ENCODE results near the gene PACRG. TPM values are rescaled to one million over a fixed set of nuclear protein-coding genes. Genes with fewer than 3 reads are reported as not detected.

Gene PACRG
- polyA plus RNA-seq, 1 of the 3 experiments (the other 2 are of a cell fraction) = 0.56 TPM

DNA sequence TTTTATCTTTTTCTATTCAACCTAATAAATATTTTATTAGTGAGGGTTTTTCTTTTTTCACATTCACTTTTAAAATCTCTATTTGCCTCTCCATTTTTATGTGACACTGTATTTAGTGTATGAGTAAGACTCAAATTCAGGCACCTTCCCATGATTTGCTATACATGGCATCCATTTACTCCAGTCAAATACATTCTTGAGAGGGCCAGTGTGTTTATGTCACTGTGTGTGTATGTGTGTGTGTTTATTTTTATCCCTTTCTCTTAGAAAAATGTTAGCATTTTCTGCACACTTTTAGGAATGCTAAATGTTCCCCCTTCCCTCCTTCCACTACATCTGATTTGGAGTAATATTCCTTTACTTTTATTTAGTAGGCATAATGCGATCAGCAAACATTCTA is 290.0 kb downstream of the PACRG start:
- no peaks in the 10 kb centered on the region for H3F3A ChIP-seq (replicated peaks; ENCODE audit: insufficient read depth)
- CTCF ChIA-PET = no interaction called here
- no peak for TF ChIP-seq RAD21 (IDR thresholded peaks at IDR 0.05; ENCODE audit: low read length)
- no peak for TF ChIP-seq RXRA (IDR thresholded peaks at IDR 0.05; ENCODE audit: borderline replicate concordance, low read depth)
- TF ChIP-seq, protein P1, sequence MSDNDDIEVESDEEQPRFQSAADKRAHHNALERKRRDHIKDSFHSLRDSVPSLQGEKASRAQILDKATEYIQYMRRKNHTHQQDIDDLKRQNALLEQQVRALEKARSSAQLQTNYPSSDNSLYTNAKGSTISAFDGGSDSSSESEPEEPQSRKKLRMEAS (IDR thresholded peaks at IDR 0.05; ENCODE audit: low read depth) = no peak
- no peak for TF ChIP-seq MXI1 (IDR thresholded peaks at IDR 0.05; ENCODE audit: low read depth, low read length)
- TF ChIP-seq FOSL2 (IDR thresholded peaks at IDR 0.05; ENCODE audit: borderline replicate concordance, low read depth) = no peak
- TF ChIP-seq GATA2 (CRISPR knock-in tag; IDR thresholded peaks at IDR 0.05) = no peak
- no peak for TF ChIP-seq POLR2AphosphoS5 (IDR thresholded peaks at IDR 0.05; ENCODE audit: low read depth, low read length)
- TF ChIP-seq, protein P2, sequence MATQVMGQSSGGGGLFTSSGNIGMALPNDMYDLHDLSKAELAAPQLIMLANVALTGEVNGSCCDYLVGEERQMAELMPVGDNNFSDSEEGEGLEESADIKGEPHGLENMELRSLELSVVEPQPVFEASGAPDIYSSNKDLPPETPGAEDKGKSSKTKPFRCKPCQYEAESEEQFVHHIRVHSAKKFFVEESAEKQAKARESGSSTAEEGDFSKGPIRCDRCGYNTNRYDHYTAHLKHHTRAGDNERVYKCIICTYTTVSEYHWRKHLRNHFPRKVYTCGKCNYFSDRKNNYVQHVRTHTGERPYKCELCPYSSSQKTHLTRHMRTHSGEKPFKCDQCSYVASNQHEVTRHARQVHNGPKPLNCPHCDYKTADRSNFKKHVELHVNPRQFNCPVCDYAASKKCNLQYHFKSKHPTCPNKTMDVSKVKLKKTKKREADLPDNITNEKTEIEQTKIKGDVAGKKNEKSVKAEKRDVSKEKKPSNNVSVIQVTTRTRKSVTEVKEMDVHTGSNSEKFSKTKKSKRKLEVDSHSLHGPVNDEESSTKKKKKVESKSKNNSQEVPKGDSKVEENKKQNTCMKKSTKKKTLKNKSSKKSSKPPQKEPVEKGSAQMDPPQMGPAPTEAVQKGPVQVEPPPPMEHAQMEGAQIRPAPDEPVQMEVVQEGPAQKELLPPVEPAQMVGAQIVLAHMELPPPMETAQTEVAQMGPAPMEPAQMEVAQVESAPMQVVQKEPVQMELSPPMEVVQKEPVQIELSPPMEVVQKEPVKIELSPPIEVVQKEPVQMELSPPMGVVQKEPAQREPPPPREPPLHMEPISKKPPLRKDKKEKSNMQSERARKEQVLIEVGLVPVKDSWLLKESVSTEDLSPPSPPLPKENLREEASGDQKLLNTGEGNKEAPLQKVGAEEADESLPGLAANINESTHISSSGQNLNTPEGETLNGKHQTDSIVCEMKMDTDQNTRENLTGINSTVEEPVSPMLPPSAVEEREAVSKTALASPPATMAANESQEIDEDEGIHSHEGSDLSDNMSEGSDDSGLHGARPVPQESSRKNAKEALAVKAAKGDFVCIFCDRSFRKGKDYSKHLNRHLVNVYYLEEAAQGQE (IDR thresholded peaks at IDR 0.05; ENCODE audit: low read depth, low read length) = no peak
- no peak for TF ChIP-seq MEF2A (IDR thresholded peaks at IDR 0.05; ENCODE audit: borderline replicate concordance, low read depth)
- no peak for TF ChIP-seq CHD2 (IDR thresholded peaks at IDR 0.05; ENCODE audit: low read length, partially characterized antibody)
- no peak for TF ChIP-seq SIN3A (IDR thresholded peaks at IDR 0.05; ENCODE audit: borderline replicate concordance, low read depth, low read length)
- TF ChIP-seq IRF3 (IDR thresholded peaks at IDR 0.05; ENCODE audit: low read depth, low read length) = no peak
- no peak for TF ChIP-seq SMC3 (IDR thresholded peaks at IDR 0.05; ENCODE audit: low read depth, low read length)
- TF ChIP-seq, protein P3, sequence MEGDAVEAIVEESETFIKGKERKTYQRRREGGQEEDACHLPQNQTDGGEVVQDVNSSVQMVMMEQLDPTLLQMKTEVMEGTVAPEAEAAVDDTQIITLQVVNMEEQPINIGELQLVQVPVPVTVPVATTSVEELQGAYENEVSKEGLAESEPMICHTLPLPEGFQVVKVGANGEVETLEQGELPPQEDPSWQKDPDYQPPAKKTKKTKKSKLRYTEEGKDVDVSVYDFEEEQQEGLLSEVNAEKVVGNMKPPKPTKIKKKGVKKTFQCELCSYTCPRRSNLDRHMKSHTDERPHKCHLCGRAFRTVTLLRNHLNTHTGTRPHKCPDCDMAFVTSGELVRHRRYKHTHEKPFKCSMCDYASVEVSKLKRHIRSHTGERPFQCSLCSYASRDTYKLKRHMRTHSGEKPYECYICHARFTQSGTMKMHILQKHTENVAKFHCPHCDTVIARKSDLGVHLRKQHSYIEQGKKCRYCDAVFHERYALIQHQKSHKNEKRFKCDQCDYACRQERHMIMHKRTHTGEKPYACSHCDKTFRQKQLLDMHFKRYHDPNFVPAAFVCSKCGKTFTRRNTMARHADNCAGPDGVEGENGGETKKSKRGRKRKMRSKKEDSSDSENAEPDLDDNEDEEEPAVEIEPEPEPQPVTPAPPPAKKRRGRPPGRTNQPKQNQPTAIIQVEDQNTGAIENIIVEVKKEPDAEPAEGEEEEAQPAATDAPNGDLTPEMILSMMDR (IDR thresholded peaks at IDR 0.05) = no peak
- TF ChIP-seq RFX5 (IDR thresholded peaks at IDR 0.05; ENCODE audit: low read length) = no peak
- no peak for TF ChIP-seq EP300 (IDR thresholded peaks at IDR 0.05; ENCODE audit: borderline replicate concordance in 1 of 2, low read depth in 1 of 2, low read length in 1 of 2)
- TF ChIP-seq TCF12 (IDR thresholded peaks at IDR 0.05) = no peak
- TF ChIP-seq, protein P4, sequence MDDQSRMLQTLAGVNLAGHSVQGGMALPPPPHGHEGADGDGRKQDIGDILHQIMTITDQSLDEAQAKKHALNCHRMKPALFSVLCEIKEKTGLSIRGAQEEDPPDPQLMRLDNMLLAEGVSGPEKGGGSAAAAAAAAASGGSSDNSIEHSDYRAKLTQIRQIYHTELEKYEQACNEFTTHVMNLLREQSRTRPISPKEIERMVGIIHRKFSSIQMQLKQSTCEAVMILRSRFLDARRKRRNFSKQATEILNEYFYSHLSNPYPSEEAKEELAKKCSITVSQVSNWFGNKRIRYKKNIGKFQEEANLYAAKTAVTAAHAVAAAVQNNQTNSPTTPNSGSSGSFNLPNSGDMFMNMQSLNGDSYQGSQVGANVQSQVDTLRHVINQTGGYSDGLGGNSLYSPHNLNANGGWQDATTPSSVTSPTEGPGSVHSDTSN (IDR thresholded peaks at IDR 0.05) = no peak
- no peak for TF ChIP-seq RCOR1 (IDR thresholded peaks at IDR 0.05; ENCODE audit: low read length)
- TF ChIP-seq TAF1 (IDR thresholded peaks at IDR 0.05; ENCODE audit: borderline replicate concordance, low read depth, low read length) = no peak
- no peaks in the 10 kb centered on the region for H4K20me1 ChIP-seq (ENCODE audit: insufficient read depth)
- H3K4me1 ChIP-seq (ENCODE audit: control insufficient read depth in 1 of 2, insufficient read depth in 2 of 2, low read depth in 1 of 2, low read length in 1 of 2) = no peaks in the 10 kb centered on the region
- no peak overlapping the region for H3K4me3 ChIP-seq (ENCODE audit: low read depth in 2 of 2, low read length in 1 of 2)
- POLR2A ChIA-PET = no interaction called here
- WGBS (ENCODE audit: low lambda C conversion rate) = 78% methylated on average over 1 of the region's 1 CpG
- no peaks in the 10 kb centered on the region for H3K9me3 ChIP-seq
- H3K79me2 ChIP-seq (ENCODE audit: insufficient read depth) = no peaks in the 10 kb centered on the region
- H3K36me3 ChIP-seq (replicated peaks in 1 of 2; ENCODE audit: control insufficient read depth in 1 of 2, insufficient read depth in 2 of 2, low read length in 1 of 2) = no peaks in the 10 kb centered on the region
- H3K27ac ChIP-seq (ENCODE audit: low read depth in 2 of 2, low read length in 1 of 2) = no peak overlapping the region
- no peak overlapping the region for H3K4me2 ChIP-seq
- no peak for DNase-seq
- H3K27me3 ChIP-seq (ENCODE audit: insufficient read depth) = no peaks in the 10 kb centered on the region
- H2AFZ ChIP-seq (ENCODE audit: low read depth) = no peak overlapping the region
- H3K9ac ChIP-seq = no peak overlapping the region
- H3K9me2 ChIP-seq = no peaks in the 10 kb centered on the region
